Activated CD4-positive, alpha-beta T cell treated with anti-CD3 and anti-CD28 coated beads for 36 hours (primary cell): Measurements from ENCODE around the gene BANF1. TPM values are rescaled to one million over a fixed set of nuclear protein-coding genes. Genes with fewer than 3 reads are reported as not detected.

Experiments
- ATAC-seq: fragments of 200-7000 bp; cut with Tn5 transposase; one replicate; pipeline ENCODE4 v1.10.0; 2021; ENCODE audit warnings: mild to moderate bottlenecking, moderate library complexity
- CTCF ChIA-PET: fragments of 350-600 bp; sonication (Branson Sonifier 250); formaldehyde crosslinking; loops from one replicate; lab custom pipeline; 2021; ENCODE audit warnings: antibody characterized with exemption; lab: Charles Lee
- POLR2A ChIA-PET: fragments of 350-600 bp; sonication (Branson Sonifier 250); formaldehyde crosslinking; loops from one replicate; lab custom pipeline; 2021; ENCODE audit warnings: antibody characterized with exemption, inconsistent platforms; lab: Charles Lee
- DNase-seq: peaks from one replicate; pipeline ENCODE4 v3.0.0-alpha.2; 2020
- H3K27ac Mint-ChIP-seq: one replicate; pipeline ENCODE4 v1.8.0; 2021; ENCODE audit warnings: mixed read lengths
- H3K27me3 Mint-ChIP-seq: one replicate; pipeline ENCODE4 v1.8.0; 2021; ENCODE audit warnings: mixed read lengths
- H3K36me3 Mint-ChIP-seq: one replicate; pipeline ENCODE4 v1.8.0; 2021; ENCODE audit warnings: low read depth, mixed read lengths
- H3K4me1 Mint-ChIP-seq: one replicate; pipeline ENCODE4 v1.8.0; 2021; ENCODE audit warnings: mixed read lengths
- H3K4me3 Mint-ChIP-seq: one replicate; pipeline ENCODE4 v1.8.0; 2021; ENCODE audit warnings: mild to moderate bottlenecking, moderate library complexity, mixed read lengths
- H3K9me3 Mint-ChIP-seq: one replicate; pipeline ENCODE4 v1.8.0; 2021; ENCODE audit warnings: low read depth, mixed read lengths
- intact Hi-C, 2 experiments: fragments of 100-400 bp; cut with DNase I in 1 of 2; cut with micrococcal nuclease in 1 of 2; formaldehyde crosslinking; loops; one replicate each; pipeline versions ENCODE4 v1.14.2 to v1.15.1; 2022 to 2024; cut with DNase I, micrococcal nuclease
- total RNA-seq, 2 experiments: library from RNA; stranded (reverse); gene quantifications; one replicate each; pipeline ENCODE4 v1.2.3, GENCODE V29; 2021

BANF1 gene
- total RNA-seq, 2 experiments from 2014 or later: 233 to 293 TPM

DNA sequence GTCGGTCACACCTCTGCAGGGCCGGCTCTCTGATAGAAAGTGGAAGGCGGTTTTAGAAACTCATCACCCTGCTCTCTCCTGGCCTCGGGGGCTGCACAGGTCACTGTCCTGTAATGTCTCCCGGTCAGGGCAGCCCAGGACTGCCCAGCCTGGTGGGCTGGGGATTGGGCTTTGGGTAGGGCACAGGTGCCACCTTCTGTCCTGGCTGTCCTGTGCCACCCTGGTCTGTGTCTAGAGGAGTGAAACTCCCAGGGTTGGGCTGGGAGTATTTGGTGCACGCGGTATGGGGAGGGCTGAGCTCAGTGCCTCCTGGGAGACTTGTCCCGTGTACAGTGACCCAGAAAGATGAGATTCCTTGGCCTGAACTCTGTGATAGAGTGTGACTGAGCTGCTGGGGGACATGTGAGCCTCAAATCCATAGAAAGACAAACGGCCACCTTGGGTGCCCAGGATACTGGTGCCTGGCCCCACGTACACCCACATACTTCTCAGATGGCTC lies 23.0 kb upstream of the BANF1 start:
- Mint-ChIP-seq H3K9me3 (no peaks in the 10 kb centered on the region), H3K4me1 (no peaks in the 10 kb centered on the region), H3K36me3 (peaks cover 26% of the 10 kb centered on the region), H3K27me3 (no peaks in the 10 kb centered on the region), H3K4me3 (no peak overlapping the region), H3K27ac (no peak overlapping the region)
- CTCF ChIA-PET: no interaction called here
- intact Hi-C loops: no loop called here
- no peak for DNase-seq
- POLR2A ChIA-PET: no interaction called here
- ATAC-seq: no peak

DNA sequence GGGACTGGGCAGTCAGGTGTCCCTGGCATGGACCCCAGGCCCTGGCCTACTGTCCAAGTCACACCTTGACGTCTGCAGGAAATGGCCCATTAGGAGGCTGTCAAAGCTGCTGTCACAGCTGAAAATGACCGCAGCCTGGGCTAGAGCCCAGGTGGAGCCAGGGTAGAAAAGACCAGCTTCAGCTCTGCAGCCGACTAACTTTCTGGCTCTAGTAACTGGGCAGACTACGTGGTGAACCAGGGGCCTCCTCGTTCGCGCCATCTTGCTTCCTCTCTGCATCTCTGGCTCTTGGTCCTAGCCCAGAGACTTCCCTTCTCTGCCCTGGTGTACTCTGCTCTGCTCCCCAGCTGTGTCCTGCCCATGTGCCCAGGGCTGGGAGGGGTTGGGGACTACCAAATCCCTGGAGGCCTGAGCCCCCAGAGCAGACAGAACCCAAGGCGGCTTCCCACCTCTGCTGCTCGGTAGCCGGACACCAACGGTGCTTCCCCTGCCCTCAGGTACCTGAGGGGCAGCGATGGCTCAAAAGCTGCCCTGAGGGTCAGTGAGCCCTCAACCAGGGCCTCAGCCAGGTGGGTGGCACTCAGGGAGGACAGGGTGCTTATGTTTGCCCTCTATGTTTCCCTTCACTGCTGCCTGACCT lies 21.1 kb upstream of the BANF1 start:
- no peaks in the 10 kb centered on the region for H3K9me3 Mint-ChIP-seq
- intact Hi-C loops: no loop called here
- CTCF ChIA-PET: no interaction called here
- no peak for DNase-seq
- H3K4me3 Mint-ChIP-seq: no peak overlapping the region
- no peak overlapping the region for H3K27ac Mint-ChIP-seq
- POLR2A ChIA-PET: no interaction called here
- no peak for ATAC-seq
- peaks cover 18% of the 10 kb centered on the region for H3K36me3 Mint-ChIP-seq
- no peaks in the 10 kb centered on the region for H3K4me1 Mint-ChIP-seq
- no peaks in the 10 kb centered on the region for H3K27me3 Mint-ChIP-seq

DNA sequence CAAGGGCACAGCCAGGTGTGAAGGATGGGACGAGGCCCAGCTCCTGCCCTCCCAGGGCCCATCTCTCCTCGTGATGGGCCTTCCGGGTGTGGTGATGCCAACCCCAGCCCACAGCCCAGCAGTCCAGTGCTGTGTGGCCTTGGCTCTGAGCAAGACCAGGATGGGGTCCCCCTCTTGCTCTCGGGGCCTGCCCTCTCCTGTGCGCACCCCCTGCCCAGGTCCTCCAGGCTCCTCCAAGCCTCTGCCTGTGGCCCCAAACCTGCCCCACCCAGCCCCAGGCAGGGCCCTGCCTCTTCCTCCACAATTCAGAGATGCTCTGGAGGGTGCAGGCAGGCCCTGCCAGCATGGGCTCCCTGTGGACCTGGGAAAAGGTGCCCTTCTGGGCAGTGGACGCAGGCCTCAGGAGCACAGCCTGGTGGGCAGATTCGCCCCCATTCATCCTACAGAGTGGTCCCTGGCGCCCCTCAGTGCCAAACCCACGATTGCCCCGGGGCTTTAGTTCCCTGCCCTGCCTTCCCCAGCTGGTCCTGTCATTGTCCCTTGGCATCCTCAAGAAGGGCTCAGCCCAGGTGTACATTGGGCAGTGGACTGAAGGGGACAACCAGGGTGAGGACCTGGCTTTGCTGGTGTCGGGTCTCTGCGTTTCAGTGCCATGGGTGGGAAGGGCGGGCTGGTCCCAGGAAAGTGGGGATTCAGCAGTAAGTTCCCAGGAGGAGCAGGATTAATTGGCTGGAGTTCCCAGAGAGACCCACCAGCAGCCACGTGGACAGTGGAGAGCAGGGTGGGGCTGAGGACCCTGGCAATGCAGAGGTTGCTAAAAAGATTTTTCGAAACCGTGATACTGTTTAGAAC lies 20.1 kb upstream of the BANF1 start:
- intact Hi-C loops: no loop called here
- H3K27ac Mint-ChIP-seq: no peak overlapping the region
- no peak for ATAC-seq
- H3K27me3 Mint-ChIP-seq: no peaks in the 10 kb centered on the region
- CTCF ChIA-PET: interaction anchor here (0.7 kb wide), 1 partner anchor 280 kb away, joined by 3 read pairs; no protein-coding TSS in a partner anchor
- DNase-seq: no peak
- no peaks in the 10 kb centered on the region for H3K4me1 Mint-ChIP-seq
- H3K9me3 Mint-ChIP-seq: no peaks in the 10 kb centered on the region
- H3K36me3 Mint-ChIP-seq: peaks cover 14% of the 10 kb centered on the region
- POLR2A ChIA-PET: no interaction called here
- no peak overlapping the region for H3K4me3 Mint-ChIP-seq

DNA sequence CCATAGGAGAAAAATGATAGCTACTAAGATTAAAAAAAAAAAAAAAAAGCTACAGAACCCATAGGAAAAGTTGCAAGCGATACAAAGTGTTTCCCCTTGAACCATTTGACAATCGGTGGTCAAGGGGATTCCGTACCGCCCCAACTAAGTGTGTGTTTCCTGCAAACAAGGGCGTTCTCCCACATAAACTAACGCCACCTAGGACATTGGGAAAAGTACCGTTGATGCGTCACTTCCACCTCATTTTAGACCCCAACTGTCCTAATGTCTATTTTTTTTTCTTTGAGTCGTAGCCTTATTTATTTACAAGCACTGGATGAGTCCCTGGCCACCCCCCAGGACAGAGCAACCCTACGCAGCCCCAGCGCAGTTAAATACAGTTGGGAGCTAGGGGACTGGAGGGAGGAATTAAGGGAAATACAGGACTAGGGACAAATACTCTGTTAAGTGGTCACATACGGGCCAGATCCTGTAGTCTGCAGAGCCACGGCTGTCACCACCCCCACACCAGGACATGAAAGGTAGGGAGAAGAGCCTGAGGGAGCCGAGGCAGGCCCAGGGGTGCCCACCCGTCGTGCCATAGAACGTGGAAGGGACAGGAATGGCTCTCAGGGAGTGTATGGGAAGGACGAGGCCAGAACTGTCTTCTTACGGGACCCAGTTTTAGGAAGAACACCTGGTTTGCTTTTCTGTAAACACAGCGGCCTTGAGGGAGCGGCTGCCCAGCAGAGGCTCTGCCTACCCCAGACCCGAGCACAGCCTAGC lies 19.3 kb upstream of the BANF1 start:
- POLR2A ChIA-PET: no interaction called here
- no peak overlapping the region for H3K27ac Mint-ChIP-seq
- intact Hi-C loops: no loop called here

DNA sequence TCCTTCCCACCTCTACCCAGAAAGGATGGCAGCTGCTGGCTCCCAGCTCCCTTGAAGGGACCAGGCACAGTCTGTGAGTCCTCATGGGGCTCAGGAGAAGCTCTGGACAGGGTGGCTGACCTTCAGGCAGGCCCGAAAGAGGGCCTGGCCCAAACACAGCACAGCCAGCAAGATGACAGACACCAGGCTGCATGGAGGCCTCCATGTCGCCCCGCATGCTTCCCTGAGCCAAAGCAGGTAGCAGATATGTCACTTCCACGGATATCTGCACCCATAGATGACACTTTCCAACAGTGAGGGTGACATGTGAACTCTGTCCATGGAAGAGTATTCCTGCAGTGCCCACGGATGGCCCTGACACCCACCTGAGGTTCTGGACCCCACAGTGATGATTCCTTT lies 18.7 kb upstream of the BANF1 start:
- H3K36me3 Mint-ChIP-seq: peaks cover 10% of the 10 kb centered on the region
- H3K9me3 Mint-ChIP-seq: no peaks in the 10 kb centered on the region
- ATAC-seq (no peak), DNase-seq (no peak)
- intact Hi-C loops: no loop called here
- no peaks in the 10 kb centered on the region for H3K4me1 Mint-ChIP-seq
- no peak overlapping the region for H3K27ac Mint-ChIP-seq
- H3K27me3 Mint-ChIP-seq: no peaks in the 10 kb centered on the region
- CTCF ChIA-PET: interaction anchor here (0.7 to 1.5 kb wide), 4 partner anchors 99 to 204 kb away, joined by 3 to 4 read pairs (median 3); no protein-coding TSS in a partner anchor
- no peak overlapping the region for H3K4me3 Mint-ChIP-seq
- POLR2A ChIA-PET: no interaction called here

More for the DNA sequence above, 19.3 kb upstream of the BANF1 start:
- DNase-seq (no peak), ATAC-seq (no peak)
- Mint-ChIP-seq H3K9me3 (no peaks in the 10 kb centered on the region), H3K27me3 (no peaks in the 10 kb centered on the region), H3K36me3 (peaks cover 12% of the 10 kb centered on the region), H3K4me3 (no peak overlapping the region), H3K4me1 (no peaks in the 10 kb centered on the region)
- CTCF ChIA-PET: interaction anchor here (0.7 to 1.5 kb wide), 4 partner anchors 99 to 204 kb away, joined by 3 to 4 read pairs (median 3); no protein-coding TSS in a partner anchor

DNA sequence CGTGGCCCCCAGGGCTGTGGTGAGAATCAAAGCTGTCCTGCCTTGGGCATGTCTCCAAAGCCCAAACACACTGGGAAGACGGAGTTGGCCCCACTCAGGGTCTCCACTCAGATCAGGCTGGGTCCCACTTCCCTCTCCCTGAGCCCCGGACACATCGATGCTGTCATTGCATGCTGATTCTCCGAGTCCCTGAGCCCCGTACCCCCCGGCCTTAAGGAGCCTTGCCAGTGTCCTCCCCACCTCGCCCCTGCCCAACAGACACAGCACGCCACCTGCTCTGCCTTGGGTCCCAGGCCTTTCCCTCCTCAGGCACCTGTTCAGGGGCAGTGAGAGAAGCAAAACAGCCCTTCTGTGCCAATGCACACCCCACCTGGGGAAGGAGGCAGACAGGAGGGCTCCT lies 15.0 kb upstream of the BANF1 start:
- POLR2A ChIA-PET: no interaction called here
- no peaks in the 10 kb centered on the region for H3K27me3 Mint-ChIP-seq
- H3K4me1 Mint-ChIP-seq: peaks cover 2% of the 10 kb centered on the region
- H3K27ac Mint-ChIP-seq: no peak overlapping the region
- CTCF ChIA-PET: interaction anchor here (2.8 to 3.5 kb wide), 2 partner anchors 97 to 102 kb away, joined by 26 to 42 read pairs; partner anchors contain the start of gene CCDC85B
- DNase-seq: no peak
- no peak for ATAC-seq
- peaks cover 2% of the 10 kb centered on the region for H3K36me3 Mint-ChIP-seq
- H3K4me3 Mint-ChIP-seq: no peak overlapping the region
- H3K9me3 Mint-ChIP-seq: no peaks in the 10 kb centered on the region
- intact Hi-C loops: loop anchor here in 1 of 2 experiments (5.0 kb wide), 1 partner anchor 275 kb away; the partner anchor contains the start of gene KAT5

DNA sequence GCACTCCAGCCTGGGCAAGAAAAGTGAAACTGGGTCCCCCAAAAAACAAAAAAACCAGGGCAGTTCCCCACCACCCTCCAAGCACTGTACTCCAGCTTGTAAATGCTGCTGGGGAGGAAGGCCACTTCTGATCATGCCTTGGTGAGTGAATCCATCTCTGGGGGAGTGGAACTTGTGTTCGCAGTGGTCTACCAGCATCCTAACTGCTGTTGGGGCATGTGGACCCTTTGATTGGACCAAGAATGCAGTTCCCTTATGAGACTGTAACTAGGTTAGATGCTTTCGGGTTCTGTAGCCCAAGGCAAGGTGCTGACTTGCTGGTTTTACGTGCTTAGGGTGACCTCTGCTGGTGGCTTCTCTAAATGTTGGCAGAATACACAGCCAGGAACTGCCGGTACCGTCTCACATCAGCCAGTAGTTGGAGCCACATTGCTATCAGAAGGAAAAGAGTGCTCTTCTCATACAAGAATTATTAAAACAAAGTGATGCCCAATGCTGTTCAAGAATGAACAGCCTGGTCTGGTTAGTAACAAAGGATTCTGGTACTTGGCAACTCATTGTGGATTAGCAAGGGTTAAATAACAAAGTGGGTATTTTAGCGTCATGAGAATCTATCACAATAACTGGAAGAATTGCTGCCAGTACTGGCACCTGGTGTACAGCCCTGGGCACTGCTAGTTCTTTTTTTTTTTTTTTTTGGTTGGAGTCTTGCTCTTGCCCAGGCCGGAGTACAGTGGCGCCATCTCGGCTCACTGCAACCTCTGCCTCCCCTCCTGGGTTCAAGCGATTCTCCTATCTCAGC lies 13.3 kb upstream of the BANF1 start:
- ChIA-PET POLR2A (interaction anchor here (0.6 kb wide), 1 partner anchor 211 kb away, joined by 3 read pairs; no protein-coding TSS in a partner anchor), CTCF (interaction anchor here (0.6 to 3.5 kb wide), 23 partner anchors 9 to 485 kb away, joined by 3 to 42 read pairs (median 4); partner anchors contain the start of genes CCDC85B, FIBP, MUS81 and PCNX3)
- Mint-ChIP-seq H3K4me3 (no peak overlapping the region), H3K9me3 (no peaks in the 10 kb centered on the region), H3K36me3 (peaks cover 2% of the 10 kb centered on the region), H3K4me1 (peaks cover 2% of the 10 kb centered on the region), H3K27me3 (no peaks in the 10 kb centered on the region), H3K27ac (peak overlapping the region; percentile 59)
- intact Hi-C loops: loop anchor here (1.0 to 5.0 kb wide), 10 partner anchors 101 to 362 kb away; partner anchors contain the start of genes FIBP (in 2 of the 2), AP5B1 (in 1 of the 2), KAT5 (in 1 of the 2) and MUS81 (in 1 of the 2)
- ATAC-seq (peak; percentile 99), DNase-seq (peak; percentile 95)

DNA sequence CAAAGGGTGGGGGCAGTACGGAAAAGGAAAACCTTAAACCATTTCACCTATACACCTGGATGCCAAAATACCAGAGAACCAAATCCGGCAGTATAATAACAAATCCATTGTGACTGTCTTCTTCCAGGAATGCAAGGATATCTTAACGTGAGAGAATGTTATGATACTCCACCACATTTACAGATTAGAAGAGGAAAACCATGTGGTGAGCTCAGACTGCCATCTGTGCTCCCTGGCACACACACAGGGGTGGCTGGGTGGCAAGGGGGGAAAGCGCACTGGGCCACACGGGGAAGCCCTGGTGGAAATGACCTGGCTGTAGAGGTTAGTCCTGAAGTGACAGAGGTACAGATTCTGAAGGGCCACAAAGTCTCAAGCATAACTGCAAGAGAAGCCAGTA lies 10.2 kb upstream of the BANF1 start:
- ChIA-PET CTCF (interaction anchor here (0.9 to 3.6 kb wide), 5 partner anchors 104 to 280 kb away, joined by 3 to 21 read pairs (median 4); partner anchors contain the start of genes FIBP and KAT5), POLR2A (no interaction called here)
- peaks cover 8% of the 10 kb centered on the region for H3K36me3 Mint-ChIP-seq
- intact Hi-C loops: no loop called here
- DNase-seq (no peak), ATAC-seq (no peak)
- H3K27me3 Mint-ChIP-seq: no peaks in the 10 kb centered on the region
- H3K4me1 Mint-ChIP-seq: peaks cover 2% of the 10 kb centered on the region
- H3K27ac Mint-ChIP-seq: no peak overlapping the region
- no peak overlapping the region for H3K4me3 Mint-ChIP-seq
- no peaks in the 10 kb centered on the region for H3K9me3 Mint-ChIP-seq

DNA sequence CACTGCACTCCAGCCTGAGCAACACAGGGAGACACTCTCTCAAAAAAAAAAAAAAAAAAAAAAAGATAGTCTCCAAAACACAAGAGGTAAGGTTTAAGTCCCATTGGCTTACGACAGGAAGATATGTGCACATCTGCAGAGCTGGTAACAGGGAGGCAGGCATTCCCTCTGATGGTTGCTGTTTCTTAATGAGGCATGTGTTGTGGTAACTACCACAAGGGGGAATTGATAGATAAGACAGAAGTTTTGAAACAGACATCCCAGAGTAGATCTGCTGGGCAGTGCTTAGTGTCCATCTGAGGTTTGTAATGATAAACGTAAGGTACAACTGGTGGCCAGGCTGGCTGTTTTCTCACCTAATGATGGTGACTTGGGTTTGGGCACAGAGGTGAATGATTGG lies 5.0 kb upstream of the BANF1 start:
- CTCF ChIA-PET: no interaction called here
- Mint-ChIP-seq H3K4me1 (peaks cover 21% of the 10 kb centered on the region), H3K27me3 (no peaks in the 10 kb centered on the region), H3K36me3 (peaks cover 43% of the 10 kb centered on the region), H3K4me3 (no peak overlapping the region), H3K9me3 (no peaks in the 10 kb centered on the region), H3K27ac (peak overlapping the region; percentile 35)
- POLR2A ChIA-PET: no interaction called here
- ATAC-seq (no peak), DNase-seq (no peak)
- intact Hi-C loops: no loop called here

DNA sequence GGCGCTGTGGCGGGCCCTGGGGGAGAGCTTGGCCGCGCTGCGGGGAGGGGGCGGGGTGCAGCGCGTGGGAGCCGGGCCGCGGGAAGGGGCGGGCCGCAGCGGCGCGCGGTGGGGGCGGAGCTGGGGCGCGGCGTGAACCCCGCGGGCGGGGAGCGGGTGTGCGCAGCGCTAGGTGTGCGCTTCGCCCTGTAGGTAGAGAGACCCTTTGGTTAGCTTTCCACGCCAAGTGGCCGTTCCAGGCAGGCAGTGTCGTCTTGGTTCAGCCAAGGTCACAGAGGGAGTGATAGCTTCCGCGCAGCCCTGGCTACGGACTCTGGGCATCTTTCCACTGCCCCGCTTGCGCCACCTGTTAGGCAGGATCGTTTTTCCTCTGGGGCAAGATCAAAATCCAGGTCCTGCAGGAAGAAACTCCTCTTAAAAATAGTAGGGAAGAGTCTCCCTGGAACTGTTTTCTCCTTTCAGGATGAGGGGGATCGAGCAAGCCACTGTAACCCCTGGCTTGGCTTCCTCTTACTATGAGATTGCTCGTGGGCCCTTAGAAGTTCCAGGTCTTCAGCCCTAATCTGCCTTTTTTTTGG lies 434 bp downstream of the BANF1 start:
- Mint-ChIP-seq H3K27ac (peak overlapping the region; percentile 85), H3K36me3 (peaks cover 53% of the 10 kb centered on the region), H3K9me3 (no peaks in the 10 kb centered on the region), H3K4me3 (peak overlapping the region; percentile 100), H3K4me1 (peaks cover 34% of the 10 kb centered on the region), H3K27me3 (no peaks in the 10 kb centered on the region)
- DNase-seq (no peak), ATAC-seq (peak; percentile 64)
- ChIA-PET POLR2A (interaction anchor here (0.6 to 1.5 kb wide), 7 partner anchors 10 to 310 kb away, joined by 3 to 6 read pairs (median 4); partner anchors contain the start of genes FIBP and SF3B2), CTCF (interaction anchor here (0.6 to 1.5 kb wide), 12 partner anchors 8 to 282 kb away, joined by 3 to 10 read pairs (median 4); partner anchors contain the start of genes CST6, FIBP, MUS81 and RNASEH2C)
- intact Hi-C loops: loop anchor here (1.0 to 5.0 kb wide), 26 partner anchors 20 to 590 kb away; partner anchors contain the start of genes KAT5 (in 2 of the 2), SART1 (in 2 of the 2), SF3B2 (in 2 of the 2) and AP5B1 (in 1 of the 2)
